SHP77 treated with DMSO at 0.1 percent for 48 hours (cell line): Measurements from ENCODE around the gene TRIP12.
"Not testable (repeated sequence)": the region's sequence is repeated elsewhere in the genome, so short reads cannot be mapped to it uniquely, and the experiment has no call there.

Experiments
- DNase-seq: peaks from one replicate; lab custom pipeline; 2025; lab: John Stamatoyannopoulos, UW

Gene TRIP12

DNA sequence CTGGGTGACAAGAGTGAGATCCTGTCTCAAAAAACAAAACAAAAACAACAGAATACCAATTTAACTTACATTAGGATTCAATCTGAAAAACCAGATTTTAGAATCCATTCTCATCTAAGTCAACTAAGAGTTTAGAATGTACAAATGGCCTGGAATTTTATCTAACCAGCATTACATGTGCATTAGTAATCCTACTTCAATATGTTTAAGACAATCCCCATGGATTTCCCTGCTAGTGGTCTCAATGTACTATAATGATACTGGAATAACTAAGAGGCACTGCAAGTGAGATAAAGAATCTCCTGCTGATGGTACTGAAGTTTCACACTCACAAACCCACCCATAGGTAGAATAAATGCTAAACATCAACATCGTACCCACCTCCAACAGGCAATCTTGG, 153.6 kb downstream of the TRIP12 start:
- no peak for DNase-seq

DNA sequence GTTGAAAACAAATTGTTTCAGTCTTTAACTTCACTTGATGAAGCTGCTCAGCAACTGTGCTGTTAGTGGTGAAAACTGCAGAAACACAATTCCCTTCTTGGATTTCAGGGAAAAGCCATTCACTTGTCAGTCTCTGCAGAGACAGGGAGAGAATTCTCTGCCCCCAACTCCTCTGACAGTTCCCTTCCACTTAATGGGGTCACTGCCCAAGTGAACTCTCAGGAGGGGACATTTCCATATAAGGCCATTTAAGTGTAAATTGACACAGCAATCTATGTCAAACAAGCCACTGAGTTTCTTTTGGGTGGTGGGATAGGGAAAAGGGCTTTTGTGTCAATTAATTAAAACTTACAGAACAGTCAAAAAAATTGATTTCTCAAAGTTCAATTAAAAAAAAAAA, 156.1 kb downstream of the TRIP12 start:
- DNase-seq: no peak

- DNase-seq: no peak
These were observed 160.1 kb downstream of the TRIP12 start for GRCh38 chr2:229761663-229762062.

GRCh38 chr2:229757462-229757861, 164.3 kb downstream of the TRIP12 start:
- DNase-seq: not testable (repeated sequence)

DNA sequence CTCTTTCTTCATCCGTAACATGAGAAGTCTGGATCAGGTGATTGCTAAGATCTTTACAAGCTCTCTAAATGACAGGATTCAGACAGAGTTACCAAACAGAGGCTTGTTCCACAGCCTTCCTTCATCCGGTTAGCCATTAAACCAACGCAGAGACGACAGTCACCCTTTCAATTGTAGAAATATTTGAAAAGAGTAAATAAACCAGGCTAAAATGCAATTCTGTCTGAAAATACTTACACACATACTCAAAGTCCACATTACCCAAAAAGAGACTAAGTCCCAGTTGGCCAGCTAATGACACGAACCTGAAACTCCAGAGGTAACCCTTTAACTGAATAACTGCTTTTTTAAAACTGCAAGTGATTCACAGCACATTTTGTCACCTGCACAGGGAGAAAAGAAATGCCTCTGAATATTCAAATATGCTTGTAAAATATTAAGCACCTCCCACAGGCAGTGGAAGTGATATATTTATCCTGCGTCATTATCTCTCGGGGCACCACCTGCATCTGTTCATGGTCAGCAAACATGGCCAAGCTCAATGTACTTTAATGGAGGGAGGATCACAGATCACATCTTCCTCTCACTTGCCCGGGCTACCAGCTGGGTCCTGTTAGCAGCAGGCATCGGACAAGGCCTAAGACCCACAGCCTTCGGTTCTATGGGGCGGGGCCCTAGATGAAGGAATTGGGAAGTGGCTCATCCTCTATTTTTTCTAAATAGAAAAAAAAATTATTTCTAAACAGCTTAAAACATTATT, 168.7 kb downstream of the TRIP12 start:
- DNase-seq: peak; percentile 34

DNA sequence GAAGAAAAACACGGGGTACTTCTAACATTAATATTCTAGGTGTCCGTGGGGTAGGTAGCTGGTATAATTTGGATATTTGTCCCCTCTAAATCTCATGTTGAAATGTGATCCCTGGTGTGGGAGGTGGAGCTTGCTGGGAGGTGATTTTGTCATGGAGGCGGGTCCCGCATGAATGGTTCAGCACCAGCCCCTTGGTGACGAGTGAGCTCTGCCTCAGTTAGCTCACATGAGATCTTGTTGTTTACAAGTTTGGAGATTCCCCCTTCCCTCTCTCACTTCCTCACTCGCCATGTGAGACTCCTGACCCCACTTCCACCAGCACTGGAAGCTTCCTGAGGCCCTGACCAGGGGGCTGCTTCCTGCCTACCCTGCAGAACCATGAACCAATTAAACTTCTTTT, 172.0 kb downstream of the TRIP12 start:
- DNase-seq: no peak

DNA sequence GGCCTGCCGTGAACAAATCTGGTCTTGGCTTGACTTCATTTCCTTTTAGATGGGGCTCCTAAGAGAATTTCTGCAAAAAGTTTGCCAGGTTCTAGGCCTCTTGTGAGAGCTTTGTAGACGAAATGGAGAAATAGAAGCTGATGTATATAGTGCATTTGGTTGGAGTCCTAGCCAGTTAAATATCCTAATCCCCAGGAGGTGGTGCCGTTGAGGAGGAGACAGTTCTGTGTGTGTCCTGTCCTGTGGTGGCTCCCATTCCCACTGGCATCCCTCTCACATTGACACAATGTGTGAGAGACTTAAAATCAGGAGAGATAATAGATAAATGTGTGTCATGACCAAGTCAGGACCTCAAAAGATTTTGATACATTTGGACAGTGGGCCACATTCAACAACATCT, 172.9 kb downstream of the TRIP12 start:
- DNase-seq: no peak

DNA sequence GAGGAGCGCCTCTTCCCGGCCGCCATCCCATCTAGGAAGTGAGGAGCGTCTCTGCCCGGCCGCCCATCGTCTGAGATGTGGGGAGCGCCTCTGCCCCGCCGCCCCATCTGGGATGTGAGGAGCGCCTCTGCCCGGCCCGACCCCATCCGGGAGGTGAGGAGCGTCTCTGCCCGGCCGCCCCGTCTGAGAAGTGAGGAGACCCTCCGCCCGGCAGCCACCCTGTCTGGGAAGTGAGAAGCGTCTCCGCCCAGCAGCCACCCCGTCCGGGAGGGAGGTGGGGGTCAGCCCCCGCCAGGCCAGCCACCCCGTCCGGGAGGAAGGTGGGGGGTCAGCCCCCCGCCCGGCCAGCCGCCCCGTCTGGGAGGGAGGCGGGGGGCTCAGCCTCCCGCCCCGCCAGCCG, 179.1 kb downstream of the TRIP12 start:
- not testable (repeated sequence) for DNase-seq

- DNase-seq: no peak
These were observed 181.5 kb downstream of the TRIP12 start for GRCh38 chr2:229740279-229740678.

DNA sequence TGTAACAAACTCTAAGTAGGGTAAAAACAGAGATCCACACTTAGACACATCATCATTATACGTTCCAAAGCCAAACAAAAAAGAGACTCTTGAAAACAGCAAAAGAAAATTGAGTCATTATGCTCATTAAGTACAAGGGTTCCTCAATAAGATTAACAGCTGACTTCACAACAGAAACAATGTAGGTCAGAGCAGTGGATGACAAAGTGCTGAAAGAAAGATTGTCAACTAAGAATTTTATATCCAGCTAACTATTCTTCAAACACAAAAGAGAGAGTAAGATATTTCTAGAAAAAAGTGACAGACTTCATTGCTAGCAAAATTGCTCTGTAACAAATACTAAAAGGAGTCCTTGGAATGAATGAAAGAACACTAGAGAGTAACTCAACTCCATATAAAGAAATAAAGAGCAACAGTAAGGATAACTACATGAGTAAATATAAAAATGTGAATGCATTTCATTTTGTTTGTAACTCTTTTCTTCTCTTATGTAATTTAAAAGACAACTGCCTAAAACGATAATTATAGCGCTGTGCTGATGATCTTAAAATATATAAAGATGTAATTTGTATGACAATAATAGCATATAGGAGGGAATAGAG, 183.7 kb downstream of the TRIP12 start:
- no peak for DNase-seq

- DNase-seq: no peak
These were observed 187.4 kb downstream of the TRIP12 start for GRCh38 chr2:229734410-229734809.

- no peak for DNase-seq
These were observed 188.1 kb downstream of the TRIP12 start for GRCh38 chr2:229733611-229734245.

GRCh38 chr2:229732897-229733296, 188.9 kb downstream of the TRIP12 start:
- DNase-seq: no peak

- DNase-seq: no peak
These were observed 189.9 kb downstream of the TRIP12 start for GRCh38 chr2:229731916-229732315.

DNA sequence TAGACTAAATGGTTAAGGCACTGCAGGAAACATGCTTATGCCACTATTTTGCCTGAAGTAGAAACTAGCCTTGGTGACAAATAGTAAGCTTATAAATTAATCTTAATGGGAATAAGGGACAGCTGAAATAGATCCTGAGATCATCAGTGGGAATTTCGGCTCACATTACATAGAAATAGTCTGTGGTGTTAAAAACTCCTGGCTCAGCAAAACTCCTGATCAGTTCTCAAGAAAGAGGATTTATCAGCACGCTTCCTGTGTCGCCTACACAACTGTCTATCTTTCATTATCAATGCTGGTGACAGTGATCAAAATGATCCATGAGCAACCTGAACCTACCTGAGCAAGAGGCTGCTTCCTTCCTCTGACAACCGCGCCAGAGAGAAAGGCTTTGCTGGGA, 190.4 kb downstream of the TRIP12 start:
- DNase-seq: no peak

DNA sequence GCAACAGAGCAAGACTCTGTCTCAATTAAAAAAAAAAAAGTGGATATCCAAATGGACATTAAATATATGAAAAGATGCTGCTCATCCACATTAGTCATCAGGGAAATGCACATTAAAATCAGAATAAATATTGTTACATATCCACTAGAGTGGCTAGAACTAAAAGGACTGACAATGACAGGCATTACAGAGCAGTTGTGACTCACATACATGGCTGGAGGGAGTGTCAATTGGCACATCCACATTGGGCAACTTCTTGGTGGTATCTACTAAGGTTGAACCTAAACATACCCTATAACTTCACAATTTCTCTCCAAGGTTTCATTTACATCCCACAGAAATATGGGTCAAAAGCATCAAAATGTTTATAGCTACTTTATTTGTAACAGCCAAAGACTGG, 193.4 kb downstream of the TRIP12 start:
- no peak for DNase-seq

- DNase-seq: no peak
These were observed 195.2 kb downstream of the TRIP12 start for GRCh38 chr2:229726643-229727042.

- DNase-seq: peak; percentile 93
These were observed 195.9 kb downstream of the TRIP12 start for GRCh38 chr2:229725716-229726574.

GRCh38 chr2:229723192-229723591, 198.6 kb downstream of the TRIP12 start:
- not testable (repeated sequence) for DNase-seq

- no peak for DNase-seq
These were observed 201.7 kb downstream of the TRIP12 start for GRCh38 chr2:229719926-229720647.

DNA sequence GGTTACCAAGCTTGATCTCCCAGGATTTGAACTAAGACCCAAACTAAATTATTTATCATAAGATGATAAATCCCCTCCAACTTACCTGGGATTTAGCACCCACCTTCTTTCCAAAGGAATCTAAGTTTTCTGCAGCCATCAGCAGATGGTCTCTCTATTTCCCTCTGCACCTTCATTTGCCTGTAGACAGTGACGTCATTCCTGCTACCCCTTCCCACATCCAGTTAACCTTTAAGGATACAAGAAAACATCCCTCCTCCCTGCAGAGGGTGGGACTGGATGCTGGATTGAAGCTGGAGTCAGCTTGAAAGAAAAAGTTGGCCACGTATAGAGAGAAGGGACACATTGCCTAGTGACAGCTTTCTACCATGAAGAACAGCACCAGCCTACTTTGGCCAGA, 203.8 kb downstream of the TRIP12 start:
- no peak for DNase-seq
